NCI-H446 treated with DMSO at 0.1 percent for 48 hours (cell line): ENCODE data around the gene SMYD3.
"Not testable (repeated sequence)": the region's sequence is repeated elsewhere in the genome, so short reads cannot be mapped to it uniquely, and the experiment has no call there.

Experiments
- DNase-seq: peaks from one replicate; lab custom pipeline; 2025; lab: John Stamatoyannopoulos, UW

SMYD3 gene

DNA sequence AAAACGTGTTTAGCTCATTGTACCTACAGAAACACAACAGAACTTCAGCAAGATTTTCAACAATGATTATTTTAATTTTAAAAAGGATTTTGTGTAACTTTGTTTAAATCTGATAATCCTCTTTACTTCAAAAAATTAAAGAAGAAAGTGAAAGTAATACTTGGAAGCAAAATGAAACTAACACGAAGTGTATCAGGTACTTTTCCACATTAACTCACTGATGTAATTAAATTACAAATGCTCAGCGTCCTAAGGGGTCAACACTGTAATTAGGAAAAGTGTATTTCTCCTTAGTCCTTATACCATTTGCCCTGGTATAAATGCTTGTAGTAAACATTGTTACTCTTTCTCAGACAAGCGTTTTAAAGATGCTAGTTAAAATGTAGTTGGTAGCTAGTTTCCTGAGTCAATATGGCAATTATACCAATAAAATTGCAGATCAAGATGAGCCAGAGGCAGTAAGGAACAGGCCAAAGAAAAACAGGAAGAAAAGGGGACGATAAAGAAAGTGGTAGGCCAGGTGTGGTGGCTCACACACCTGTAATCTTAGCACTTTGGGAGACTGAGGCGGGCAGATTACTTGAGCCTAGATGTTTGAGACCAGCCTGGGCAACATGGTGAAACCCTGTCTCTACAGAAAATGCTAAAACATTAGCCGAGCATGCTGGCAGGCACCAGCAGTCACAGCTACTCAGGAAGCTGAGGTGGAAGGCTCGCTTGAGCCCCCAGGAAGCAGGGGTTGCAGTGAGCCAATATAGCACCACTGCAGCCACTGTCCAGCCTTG, 553.0 kb downstream of the SMYD3 start:
- no peak for DNase-seq

- no peak for DNase-seq
These were observed 554.6 kb downstream of the SMYD3 start for GRCh38 chr1:245952383-245953026.

GRCh38 chr1:245948786-245949185, 558.3 kb downstream of the SMYD3 start:
- no peak for DNase-seq

DNA sequence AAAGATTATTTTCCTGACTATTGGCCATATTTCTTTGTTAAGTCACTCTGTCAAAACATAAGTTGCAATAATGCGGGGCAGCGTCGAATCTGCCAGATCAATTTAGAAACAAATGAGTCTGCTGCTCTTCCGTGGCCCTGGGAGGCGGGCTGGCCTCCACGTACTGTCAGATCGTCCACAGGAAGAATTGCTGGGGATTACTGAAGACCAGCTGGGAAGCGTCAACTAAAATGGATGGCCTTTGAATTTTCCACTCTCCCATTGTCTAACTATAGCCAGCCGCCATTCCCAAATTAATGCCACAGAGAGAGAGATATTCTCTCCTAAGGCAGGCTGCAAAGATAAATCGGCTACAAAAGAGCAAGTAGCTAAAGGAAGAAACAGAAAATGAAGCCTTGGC, 560.2 kb downstream of the SMYD3 start:
- no peak for DNase-seq

GRCh38 chr1:245945136-245945535, 561.9 kb downstream of the SMYD3 start:
- not testable (repeated sequence) for DNase-seq

DNA sequence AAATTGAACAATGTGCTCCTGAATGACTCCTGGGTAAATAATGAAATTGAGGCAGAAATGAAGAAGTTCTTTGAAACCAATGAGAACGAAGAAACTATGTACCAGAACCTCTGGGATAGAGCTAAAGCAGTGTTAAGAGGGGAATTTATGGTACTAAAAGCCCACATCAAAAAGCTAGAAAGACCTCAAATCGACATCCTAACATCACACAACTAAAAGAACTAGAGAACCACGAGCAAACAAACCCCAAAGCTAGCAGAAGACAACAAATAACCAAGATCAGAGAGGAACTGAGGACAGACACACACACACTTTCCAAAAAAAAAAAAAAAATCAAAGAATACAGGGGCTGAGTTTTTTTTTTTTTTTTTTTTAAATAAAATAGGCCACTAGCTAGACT, 564.2 kb downstream of the SMYD3 start:
- DNase-seq: no peak

- not testable (repeated sequence) for DNase-seq
These were observed 565.3 kb downstream of the SMYD3 start for GRCh38 chr1:245941771-245942170.

DNA sequence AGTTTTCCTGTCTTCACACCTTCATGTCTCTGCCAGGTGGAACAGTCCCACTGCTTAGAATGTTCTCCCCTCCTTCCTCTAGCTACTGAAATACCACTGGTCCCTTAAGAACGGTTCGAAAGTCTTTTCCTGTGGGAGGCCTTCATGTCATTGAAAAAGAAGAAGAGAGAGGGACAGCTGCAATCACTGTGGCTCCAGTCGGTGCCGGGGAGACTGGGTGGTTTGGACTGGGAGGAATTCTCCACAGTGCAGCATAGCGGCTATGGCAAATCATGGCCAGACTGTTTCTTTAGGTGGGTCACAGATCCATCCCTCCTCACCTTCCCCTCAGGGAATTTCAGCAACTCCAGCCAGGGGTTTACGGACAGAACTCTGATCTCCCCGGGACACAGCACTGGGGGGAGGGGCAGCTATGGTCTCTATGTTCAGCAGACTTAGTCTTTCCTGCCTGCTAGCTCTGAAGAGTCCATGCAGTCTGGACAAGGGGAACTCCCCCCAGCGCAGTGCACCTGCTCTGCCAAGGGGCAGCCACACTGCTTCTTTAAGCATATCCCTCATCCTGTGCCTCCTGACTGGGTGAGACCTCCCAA, 567.2 kb downstream of the SMYD3 start:
- no peak for DNase-seq

DNA sequence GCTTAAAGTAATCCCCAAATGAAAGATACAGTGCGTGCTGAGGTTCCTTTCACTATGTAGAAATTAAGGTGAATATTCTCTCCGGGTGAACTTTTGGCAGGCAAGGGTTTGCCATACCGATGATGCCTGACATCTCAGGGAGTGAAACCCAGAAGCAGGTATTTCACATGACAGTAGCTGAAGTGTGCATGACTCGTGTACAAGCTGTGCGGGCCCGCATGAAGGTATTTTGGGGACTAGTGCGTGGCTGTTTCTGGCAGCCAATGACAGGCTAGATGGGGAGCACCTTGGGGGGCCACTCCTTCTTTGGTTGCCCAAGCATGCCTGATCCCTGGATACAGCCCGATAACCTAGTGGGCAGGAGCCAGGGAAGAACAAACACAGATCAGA, 569.0 kb downstream of the SMYD3 start:
- DNase-seq: no peak

GRCh38 chr1:245937316-245938045, 569.6 kb downstream of the SMYD3 start:
- no peak for DNase-seq

- DNase-seq: no peak
These were observed 572.7 kb downstream of the SMYD3 start for GRCh38 chr1:245934409-245934808.

- no peak for DNase-seq
These were observed 573.5 kb downstream of the SMYD3 start for GRCh38 chr1:245933431-245934045.

DNA sequence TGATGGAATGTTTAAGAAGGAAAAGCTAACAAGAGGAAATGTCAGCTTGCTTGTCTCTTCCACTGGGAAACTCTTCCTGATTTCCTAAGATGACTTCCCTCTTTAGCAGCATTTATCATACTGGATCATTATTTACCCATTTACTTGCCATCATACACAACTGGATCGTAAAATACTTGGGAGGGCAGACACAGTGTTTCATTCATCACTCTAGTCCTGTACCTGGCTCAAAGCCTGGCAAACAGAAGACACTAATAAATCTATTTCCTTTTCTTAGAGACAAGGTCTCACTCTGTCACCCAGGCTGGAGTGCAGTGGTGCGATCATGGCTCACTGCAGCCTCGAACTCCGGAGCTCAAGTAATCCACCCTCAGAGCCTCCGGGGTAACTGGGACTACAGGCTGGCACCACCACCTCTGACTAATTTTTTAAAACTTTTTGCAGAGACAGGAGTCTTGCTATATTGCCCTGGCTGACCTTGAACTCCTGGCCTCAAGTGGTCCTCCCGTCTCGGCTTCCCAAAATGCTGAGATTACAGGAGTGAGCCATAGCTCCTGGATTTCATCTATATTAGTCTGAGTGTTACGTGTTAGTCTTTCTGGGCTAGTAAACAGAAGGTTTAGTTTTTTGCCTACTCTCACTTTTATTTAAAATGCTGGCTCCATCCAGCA, 574.6 kb downstream of the SMYD3 start:
- DNase-seq: no peak

DNA sequence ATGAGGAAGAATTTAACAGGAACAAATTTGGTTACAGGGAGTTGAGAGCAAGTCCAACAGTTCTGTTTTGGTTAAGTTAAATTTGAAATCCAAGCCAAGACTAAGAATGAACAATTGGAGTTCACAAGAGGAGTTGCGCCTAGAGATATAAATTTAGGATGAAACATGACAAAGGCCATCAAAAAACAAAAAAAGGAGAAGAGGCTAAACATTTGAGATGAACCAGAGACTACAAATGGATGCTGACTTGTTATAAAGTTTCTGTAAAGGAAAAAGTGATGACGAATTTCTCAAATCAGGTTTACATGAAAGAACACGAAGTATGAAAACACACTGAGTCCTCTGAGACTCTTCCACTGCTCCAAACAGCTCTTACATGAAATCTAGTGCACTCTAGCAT, 575.6 kb downstream of the SMYD3 start:
- DNase-seq: no peak

DNA sequence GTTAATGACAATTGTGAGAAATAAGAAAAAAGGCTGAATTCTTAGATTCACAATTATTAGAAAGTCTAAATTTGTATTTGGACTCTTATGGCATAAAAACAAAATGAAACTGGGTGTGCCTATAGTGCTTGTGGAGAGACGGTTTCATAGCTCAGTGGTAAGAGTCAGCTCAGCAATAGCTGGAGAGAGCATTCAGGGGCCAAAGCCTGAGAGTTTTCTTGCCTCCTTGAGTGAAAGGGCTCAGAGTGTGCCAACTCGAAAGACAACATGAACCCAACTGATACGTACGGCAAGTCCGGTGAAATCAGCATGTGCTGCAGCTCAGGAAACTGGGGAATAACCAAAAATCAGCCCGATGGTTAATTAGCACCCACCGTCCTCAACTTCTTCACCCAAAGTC, 577.9 kb downstream of the SMYD3 start:
- no peak for DNase-seq

DNA sequence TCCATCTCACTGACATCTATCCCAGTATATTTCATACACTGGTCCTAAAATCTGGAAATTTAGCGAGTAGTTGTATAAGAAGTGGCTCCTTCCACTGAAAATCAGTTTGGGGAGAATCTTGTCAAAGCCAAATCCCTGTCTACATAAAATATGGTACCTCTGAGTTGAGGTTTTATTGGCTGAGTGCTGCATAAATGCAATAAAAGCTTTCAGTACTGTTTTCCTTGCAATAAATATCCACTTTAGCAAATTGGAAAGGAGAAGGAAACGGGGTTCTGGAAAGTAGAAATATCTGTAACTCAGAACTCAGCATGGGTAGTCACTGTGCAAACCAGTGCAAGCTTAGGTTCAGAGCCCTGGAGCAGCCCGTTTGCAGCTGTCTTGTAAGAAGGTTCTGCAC, 580.2 kb downstream of the SMYD3 start:
- no peak for DNase-seq

- no peak for DNase-seq
These were observed 583.9 kb downstream of the SMYD3 start for GRCh38 chr1:245923215-245923614.

GRCh38 chr1:245921417-245921816, 585.7 kb downstream of the SMYD3 start:
- no peak for DNase-seq

GRCh38 chr1:245917403-245917802, 589.7 kb downstream of the SMYD3 start:
- no peak for DNase-seq

GRCh38 chr1:245915841-245916240, 591.2 kb downstream of the SMYD3 start:
- peak; percentile 22 for DNase-seq

DNA sequence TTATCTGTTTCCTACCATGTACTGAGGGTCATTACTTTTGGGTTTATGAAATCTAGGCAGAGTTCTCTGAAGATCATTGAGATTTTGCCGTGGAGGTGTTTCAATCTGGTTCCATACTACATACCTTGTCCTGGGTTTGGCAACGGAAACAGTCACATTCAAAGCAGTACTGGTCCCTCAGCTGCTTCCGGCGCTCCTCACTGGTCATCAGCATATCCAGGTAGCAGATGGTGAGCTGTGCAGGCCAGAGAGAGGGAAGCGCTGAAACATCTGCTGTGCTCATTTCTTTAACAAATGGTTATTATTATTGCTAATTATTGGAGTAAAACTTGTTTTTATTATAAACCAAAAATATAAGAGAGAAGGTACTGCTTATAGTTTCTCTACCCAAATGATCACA, 591.7 kb downstream of the SMYD3 start:
- DNase-seq: peak; percentile 29

DNA sequence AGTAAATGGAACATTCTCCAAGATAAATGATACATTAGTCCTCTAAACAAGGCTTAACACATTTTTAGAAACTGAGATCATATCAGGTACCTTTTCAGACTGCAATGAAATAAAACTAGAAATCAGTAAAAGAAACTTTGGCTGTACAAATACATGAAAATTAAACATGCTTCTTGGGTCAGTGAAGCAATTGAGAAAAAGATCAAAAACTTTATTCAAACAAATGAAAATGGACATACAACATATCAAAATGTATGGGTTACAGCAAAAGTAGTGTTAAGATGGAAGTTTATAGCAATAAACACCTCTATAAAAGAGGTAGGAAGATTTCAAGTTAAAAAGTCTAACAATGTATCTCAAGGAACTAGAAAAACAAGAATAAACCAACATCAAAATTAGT, 598.5 kb downstream of the SMYD3 start:
- DNase-seq: no peak
